Right lobe of liver (tissue), 4 donors: ENCODE data around the gene SLC24A3.

Experiments
- CTCF ChIP-seq, 4 donors: fragments of 200-600 bp in 3 of 4; fragments of 450-650 bp in 1 of 4; IDR thresholded peaks; one replicate each; pipeline versions ENCODE4 v1.5.1 to v1.8.0; 2016 to 2022; ENCODE audit warnings: antibody characterized with exemption in 4 of 4, mild to moderate bottlenecking in 2 of 4
- POLR2A ChIP-seq: fragments of 450-650 bp; IDR thresholded peaks from one replicate; pipeline ENCODE4 v1.6.1; 2017; ENCODE audit warnings: antibody characterized with exemption, mild to moderate bottlenecking
- donor health status: DM: no; HTN: no; CAD: no.
- donor health status: DM: no; HTN: no; CAD: no.
- donor health status: DM: no; HTN: yes; CAD: no.

GRCh38 chr20:19427480-19427879, 215.0 kb downstream of the SLC24A3 start:
- TF ChIP-seq POLR2A (no peak), CTCF (IDR thresholded peaks at IDR 0.05) (no peak)
